HG03565 (cell line): Measurements from ENCODE around the gene PDRG1.

Experiments
- ATAC-seq: cut with Tn5 transposase; IDR thresholded peaks from one replicate; pipeline ENCODE4 v1.9.1; 2021; ENCODE audit warnings: mild to moderate bottlenecking, moderate library complexity; ENCODE audit not compliant: unreplicated experiment

The PDRG1 gene

DNA sequence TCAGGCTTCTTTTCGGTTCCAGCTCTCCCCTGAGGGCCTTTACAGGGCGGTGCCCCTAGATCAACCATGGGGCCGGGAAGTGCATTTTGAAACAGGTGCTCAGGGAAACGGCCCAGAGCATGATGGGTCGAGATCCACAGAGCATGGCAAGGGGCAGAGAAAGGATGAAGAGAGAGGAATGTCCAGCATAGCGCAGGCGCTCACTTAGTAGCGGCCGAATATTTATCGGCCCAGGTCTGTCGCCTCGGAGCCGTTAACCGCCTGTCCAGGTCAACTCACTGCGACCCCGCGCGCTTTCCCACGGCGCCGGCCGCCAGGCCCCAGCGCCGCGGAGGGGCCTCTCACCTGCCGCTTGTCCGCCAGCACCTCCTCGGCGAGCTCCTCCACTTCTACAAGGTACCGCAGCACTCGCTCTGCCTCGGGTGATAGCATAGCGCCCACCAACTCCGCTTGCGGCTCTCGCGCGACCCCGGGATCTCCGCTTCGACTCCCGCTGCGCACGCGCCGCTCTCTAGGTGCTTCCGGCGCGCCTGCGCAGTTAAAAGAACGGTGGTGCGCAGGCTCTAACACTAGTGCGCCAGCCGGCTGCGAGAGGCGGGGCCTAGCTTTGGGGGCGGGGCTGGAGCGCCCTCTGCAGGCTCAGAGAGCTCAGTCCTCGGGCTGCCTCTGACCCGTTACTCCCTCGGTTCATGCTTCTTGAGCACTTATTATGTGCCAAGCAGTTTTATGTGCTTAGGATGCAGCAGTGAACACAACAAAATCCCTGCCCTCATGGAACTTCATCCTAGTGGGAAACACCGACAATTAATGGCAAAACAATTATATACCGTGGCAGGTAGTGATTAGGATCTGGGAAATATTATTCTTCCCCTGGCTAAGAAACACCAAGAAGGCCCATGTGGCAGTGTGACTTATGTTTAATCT is at the start of gene PDRG1:
PDRG1 (minus strand) TSS at position 517 of the 924 bp plus-strand sequence; CDS start at position 432, 85 bp downstream.
- peak; percentile 89 for ATAC-seq

DNA sequence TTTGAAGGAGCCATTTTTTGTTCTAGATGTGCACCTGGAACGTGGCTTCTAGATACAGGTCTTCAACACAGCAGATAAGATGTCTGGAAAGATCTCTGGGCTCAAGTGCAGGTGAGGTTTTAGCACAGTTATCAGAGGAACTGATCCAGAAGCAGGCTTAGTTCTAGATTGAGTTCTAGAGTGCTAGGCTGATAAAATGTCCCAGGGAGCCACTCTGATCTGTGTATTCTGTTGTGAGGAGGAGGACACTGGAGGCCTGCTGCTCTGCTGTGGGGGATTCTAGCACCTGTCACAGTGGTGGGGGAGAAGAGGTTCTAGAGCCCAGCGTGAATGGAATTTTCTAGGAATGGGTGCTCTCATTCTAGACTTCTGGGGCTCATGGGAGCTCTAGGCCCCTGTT is 46.4 kb upstream of the PDRG1 start:
- no peak for ATAC-seq

- ATAC-seq, result no peak
Observed at GRCh38 chr20:31996996-31997395, 45.1 kb upstream of the PDRG1 start.

DNA sequence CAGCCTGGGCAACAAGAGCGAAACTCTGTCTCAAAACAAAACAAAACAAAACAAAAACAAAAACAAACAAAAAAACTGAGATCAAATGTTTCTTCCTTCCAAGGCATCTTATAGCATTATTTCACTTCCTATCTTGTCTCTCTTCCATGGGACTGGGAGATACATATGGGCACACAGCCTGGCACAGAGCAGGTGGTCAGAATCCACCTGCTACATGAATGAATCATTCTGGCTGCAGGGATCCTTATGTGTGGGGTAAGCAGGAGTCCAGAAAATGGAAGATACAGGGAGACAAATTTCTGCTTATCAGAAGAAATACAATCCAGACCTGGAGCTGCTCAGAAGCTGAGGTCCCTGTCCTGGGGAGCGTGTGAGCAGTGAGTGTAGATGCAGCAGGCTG is 40.2 kb upstream of the PDRG1 start:
- ATAC-seq, result no peak

DNA sequence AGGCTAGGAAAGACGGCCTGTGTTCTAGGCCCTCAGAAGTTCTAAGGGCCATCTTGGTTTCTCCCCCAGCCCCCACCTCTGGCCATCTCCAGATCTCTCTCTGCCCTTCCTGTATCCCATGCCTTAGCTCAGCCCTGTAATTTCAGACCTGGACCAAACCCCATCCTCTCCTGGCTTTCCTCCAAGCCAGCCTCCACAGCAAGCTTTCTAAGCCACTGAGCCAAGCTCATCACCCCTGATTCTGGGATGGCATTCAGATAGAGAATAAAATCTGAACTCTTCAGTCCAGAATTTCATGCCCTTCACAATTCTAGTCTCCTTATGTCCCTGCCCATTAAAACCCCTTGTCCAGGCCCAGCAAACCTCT is 39.5 kb upstream of the PDRG1 start:
- ATAC-seq, result no peak

DNA sequence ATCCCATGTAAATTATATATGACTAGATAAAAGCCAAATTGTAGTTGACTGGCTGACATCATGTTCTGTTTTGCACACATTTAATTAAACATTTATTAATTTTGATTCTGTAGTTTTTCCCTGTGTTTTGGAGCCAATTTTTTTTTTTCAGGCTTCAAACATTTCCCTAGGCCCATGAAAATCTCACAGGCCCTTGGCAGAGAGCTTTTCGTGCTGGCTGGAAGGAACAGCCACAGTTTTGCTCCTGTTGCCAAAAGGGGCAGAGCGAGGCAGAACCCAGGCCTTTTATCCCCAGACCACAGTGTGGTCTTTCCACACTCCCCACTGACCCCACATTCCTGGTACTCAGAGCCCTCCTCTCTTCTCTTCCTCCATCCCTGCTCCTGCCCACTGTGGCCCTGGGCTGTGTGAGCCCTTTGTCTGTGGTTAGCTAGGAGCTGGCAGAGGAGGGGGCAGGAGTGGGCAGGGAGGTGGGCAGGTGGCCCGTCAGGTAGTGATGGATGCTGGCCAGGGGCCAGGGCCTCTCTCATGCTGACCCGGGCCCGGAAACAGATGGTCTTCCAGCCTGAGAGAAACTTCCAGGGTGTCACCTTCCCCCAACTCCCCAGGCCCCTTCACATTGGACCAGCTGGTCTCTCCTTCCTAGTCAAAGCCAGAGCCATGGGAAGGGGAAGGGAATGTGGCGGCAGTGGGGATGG is 38.9 kb upstream of the PDRG1 start:
- no peak for ATAC-seq

DNA sequence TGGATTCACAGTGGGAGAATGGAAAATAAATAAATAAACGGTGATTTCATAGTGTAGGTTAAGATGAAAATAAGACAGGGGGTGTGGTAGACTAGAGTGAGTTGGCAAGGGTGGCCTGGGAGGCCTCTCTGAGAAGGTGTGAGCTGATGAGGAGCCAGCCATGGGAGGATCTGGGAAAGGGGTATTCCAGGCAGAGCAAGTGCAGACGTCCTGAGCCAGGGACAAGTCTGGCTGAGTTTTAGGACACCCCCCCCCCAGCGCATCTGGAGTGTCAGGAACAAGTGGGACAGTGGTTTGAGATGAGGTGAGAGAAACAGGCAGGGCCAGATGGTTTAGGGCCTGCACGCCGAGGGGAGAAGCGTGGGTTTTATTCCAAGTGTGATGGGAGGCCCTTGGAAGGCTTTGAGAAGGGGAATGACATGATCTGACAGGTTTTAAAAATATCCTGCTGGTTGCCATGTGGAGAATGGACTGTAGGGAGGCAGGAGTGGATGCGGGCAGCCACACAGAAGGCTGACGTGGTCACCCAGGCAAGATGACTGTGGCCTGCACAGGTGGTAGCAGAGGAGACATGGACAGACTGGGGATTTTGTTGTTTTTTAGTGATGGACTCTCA is 37.3 kb upstream of the PDRG1 start:
- no peak for ATAC-seq

DNA sequence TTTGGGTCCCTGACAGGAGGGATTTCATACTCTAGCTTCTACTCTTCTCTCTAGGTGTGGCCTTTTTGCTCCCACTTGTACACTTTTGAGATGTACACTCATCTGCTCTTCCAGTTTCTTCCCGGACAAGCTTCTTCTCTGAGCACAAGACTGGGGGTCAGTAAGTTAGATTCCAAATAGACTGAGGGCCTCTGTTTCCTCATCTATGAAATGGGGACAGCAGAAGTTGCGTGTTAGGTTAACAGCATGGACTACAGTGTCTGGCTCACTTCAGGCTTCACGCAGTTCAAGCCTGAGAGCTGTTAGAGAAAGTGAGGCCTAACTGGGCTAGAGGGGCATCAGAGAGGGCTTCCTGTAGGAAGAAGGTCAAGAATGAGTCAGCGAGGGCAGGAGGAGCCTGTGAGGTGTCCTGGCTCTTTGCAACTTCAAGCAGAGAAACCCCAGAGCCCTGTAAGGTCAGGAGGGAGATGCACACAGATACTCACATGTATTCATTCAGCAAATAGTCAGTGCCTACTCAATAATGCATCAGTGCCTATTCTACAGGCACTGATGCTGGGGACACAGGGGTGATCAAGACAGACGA is 36.7 kb upstream of the PDRG1 start:
- ATAC-seq, result no peak

GRCh38 chr20:31987744-31988143 is 35.9 kb upstream of the PDRG1 start:
- no peak for ATAC-seq

DNA sequence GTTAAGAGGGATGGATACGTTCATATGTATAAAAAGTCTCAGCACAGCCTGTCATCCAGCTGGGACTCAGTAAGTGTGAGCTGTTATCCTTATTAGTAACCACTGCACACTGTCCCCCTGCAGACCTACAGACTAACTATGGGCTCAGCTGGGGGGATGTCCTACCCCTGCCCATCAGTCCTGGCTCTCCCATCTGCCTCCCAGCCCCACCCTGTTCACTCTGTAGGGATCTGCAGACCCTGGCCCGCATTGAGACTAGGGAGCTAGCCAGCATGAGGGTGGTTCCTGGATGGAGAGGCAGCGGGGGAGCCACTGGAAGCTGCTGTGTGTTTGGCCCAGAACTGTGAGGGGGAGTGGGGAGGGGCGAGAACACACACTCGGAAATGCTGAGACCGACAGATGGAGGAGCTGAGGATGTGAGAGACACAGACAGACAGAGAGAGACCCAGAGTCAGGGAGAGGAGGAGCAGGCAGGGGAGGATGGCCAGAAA is 33.2 kb upstream of the PDRG1 start:
- no peak for ATAC-seq

GRCh38 chr20:31981784-31982183 is 29.9 kb upstream of the PDRG1 start:
- no peak for ATAC-seq

GRCh38 chr20:31979713-31980426 is 28.0 kb upstream of the PDRG1 start:
- no peak for ATAC-seq

- ATAC-seq, result no peak
Observed at GRCh38 chr20:31977080-31977479, 25.2 kb upstream of the PDRG1 start.

GRCh38 chr20:31975874-31976273 is 24.0 kb upstream of the PDRG1 start:
- ATAC-seq, result no peak

- no peak for ATAC-seq
Observed at GRCh38 chr20:31974951-31975487, 23.2 kb upstream of the PDRG1 start.

DNA sequence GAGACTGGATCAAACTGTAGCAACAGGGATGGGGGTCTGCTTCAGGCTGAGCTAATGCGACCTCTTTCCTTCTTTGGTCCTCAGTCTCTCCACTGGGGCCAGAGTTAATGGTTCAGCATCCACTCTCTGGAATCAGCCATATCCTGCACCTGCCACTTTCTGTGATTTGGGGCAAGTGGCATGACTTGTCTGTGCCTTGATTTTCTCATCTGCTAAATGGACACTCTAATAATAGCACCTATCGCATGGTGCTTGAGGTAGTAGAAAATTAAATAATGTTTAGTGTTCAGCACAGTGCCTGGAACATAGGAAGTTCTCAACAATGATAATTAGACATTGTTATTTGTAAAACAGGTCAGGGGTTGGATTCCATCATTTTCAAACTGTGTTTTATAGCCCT is 22.4 kb upstream of the PDRG1 start:
- ATAC-seq, result no peak

DNA sequence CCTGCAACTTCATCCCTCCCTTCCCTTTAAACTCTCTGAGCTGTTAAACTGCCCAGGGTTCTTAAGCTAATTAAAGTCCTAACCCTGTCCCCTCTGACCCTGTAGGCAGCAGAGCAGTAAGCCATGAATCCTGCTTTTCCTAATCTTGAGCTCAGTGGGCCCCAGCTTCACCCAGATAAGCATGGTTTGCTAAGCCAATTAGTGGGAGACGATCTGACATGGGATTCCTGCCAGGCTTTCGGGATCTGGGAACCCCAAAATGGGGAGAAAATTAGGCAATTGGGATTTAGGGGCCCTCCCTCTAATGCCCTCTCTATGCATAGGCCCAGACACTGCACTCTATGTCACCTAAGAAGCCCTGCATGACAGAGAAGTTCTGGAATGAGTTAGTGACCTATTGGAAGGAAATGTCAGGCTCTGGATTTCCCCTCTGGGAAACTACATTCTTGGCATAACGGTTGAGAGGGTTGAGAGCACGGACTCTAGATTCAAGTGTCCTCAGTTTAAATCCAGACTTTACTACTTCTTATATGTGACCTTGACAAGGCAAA is 20.7 kb upstream of the PDRG1 start:
- ATAC-seq, result no peak

- no peak for ATAC-seq
Observed at GRCh38 chr20:31969991-31970390, 18.1 kb upstream of the PDRG1 start.

DNA sequence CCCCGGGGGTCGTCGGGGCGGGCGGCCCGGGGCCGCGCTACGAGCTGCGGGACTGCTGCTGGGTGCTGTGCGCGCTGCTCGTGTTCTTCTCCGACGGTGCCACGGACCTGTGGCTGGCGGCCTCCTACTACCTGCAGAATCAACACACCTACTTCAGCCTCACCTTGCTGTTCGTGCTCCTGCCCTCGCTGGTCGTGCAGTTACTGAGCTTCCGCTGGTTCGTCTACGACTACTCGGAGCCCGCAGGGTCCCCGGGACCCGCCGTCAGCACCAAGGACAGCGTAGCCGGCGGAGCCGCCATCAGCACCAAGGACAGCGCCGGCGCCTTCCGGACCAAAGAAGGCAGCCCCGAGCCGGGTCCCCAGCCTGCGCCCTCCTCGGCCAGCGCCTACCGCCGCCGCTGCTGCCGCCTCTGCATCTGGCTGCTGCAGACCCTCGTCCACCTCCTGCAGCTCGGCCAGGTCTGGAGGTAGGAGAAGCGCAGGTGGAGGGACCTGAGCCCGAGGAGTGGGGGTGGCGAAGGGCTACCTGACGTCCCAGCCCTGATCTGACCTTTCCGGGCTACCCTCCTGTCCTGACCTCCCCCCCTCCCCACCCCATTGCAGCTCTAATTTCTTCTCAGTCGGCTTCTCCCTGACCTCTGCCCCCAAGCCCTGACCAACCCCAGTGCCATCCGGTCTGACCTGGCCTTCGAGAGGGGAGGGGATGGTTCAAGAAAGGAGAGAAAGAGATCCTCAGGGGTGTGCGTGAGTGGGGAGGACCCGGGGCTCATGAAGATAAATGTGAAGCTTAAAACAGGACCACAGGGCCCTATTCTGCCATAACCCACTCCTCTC is 16.7 kb upstream of the PDRG1 start:
- no peak for ATAC-seq
